AG10803 (cell line): ENCODE data around the gene RFX5.
A peak's percentile ranks its signal among the peaks of the same experiment; 100 is the strongest.
"Not testable (repeated sequence)": the region's sequence is repeated elsewhere in the genome, so short reads cannot be mapped to it uniquely, and the experiment has no call there.

Source experiments
- DNase-seq: peaks from one replicate; pipeline ENCODE4 v3.0.0; 2010; ENCODE audit warnings: low read depth
- H3K4me3 ChIP-seq: 2 replicates; pipeline ENCODE4 v1.5.1; 2011; ENCODE audit warnings: mild to moderate bottlenecking, low read length, control low read depth
- TF ChIP-seq, protein P1 (sequence below): conservative IDR thresholded peaks from 2 replicates; pipeline ENCODE4 v1.5.1; 2011; ENCODE audit warnings: mild to moderate bottlenecking, low read length, control low read depth, inconsistent platforms

The RFX5 gene

DNA sequence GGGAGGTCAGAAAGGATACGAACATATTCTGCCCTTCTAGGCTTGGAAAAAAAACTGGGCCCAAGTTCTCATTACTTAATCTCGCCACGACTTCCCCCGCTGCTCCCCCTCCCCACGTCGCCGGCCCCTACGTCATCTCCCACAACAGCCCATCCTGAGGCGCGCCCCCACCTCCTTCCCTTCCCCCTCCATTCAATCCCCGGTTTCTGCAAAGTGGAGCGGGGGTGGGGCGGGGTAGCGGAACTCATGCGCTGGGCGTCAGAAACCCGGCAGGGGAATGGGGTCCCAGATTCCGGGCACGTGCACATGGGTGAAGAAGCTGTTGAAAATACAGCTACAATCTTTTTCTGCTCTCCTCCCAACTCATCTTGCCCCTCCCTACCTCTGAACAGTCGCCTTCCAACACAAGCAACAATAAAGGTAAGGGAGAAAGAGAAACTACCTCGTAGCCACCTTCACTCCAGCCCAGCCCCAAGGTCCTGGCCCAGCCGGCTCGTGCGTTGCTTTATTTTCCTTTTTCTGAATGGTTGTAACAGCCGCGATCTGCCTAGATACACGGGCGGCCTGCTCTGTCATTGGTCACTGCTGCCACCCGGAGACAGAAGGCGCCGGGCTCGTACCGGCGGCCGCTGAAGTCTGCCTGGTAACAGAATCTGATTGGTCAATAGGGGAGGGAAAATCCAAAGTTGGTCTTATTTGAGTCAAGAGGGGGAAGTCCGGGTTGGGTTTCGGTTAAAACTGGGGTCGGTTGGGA, at the start of gene RFX5:
Gene RFX5 (minus strand): TSS at position 484 of the 754 bp plus-strand sequence. CDS start 932 bp downstream, outside the sequence.
- H3K4me3 ChIP-seq: peak within 1 kb of the TSS; percentile 76
- TF ChIP-seq, protein P1, sequence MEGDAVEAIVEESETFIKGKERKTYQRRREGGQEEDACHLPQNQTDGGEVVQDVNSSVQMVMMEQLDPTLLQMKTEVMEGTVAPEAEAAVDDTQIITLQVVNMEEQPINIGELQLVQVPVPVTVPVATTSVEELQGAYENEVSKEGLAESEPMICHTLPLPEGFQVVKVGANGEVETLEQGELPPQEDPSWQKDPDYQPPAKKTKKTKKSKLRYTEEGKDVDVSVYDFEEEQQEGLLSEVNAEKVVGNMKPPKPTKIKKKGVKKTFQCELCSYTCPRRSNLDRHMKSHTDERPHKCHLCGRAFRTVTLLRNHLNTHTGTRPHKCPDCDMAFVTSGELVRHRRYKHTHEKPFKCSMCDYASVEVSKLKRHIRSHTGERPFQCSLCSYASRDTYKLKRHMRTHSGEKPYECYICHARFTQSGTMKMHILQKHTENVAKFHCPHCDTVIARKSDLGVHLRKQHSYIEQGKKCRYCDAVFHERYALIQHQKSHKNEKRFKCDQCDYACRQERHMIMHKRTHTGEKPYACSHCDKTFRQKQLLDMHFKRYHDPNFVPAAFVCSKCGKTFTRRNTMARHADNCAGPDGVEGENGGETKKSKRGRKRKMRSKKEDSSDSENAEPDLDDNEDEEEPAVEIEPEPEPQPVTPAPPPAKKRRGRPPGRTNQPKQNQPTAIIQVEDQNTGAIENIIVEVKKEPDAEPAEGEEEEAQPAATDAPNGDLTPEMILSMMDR: no peak
- peak; percentile 95 for DNase-seq

DNA sequence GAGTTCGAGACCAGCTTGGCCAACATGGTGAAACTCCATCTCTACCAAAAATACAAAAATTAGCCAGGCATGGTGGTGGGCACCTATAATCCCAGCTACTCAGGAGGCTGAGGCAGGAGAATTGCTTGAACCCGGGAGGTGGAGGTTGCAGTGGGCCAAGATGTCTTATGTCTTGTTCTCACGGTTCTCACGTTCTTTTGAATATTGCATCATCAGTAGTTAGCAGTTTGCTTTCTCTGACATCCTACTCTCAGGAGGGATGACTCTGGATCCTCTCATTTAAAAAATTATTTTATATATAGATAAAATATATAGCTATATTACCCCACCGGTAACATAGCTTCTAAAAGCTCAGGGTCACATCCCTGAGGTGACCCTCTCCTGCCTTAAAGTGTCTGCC, 49.2 kb upstream of the RFX5 start:
- DNase-seq, H3K4me3 ChIP-seq: not testable (repeated sequence)

DNA sequence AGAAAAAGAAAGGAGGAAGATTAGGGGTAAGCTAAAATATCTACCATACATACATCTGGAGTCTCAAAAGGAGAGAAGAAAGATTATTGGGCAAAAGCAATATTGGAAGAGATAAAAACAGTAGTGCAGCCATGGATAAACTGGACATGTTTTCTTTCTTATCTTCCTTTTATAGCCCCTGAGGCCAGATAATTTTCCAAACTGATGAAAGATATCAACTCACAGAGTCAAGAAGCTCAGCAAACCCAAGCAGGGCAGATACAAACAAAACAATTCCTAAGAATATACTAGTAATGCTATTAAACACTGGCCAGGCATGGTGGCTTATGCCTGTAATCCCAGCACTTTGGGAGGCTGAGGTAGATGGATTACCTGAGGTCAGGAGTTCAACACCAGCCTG, 46.5 kb upstream of the RFX5 start:
- TF ChIP-seq, protein P1: no peak
- DNase-seq: no peak
- H3K4me3 ChIP-seq: no peak overlapping the region

DNA sequence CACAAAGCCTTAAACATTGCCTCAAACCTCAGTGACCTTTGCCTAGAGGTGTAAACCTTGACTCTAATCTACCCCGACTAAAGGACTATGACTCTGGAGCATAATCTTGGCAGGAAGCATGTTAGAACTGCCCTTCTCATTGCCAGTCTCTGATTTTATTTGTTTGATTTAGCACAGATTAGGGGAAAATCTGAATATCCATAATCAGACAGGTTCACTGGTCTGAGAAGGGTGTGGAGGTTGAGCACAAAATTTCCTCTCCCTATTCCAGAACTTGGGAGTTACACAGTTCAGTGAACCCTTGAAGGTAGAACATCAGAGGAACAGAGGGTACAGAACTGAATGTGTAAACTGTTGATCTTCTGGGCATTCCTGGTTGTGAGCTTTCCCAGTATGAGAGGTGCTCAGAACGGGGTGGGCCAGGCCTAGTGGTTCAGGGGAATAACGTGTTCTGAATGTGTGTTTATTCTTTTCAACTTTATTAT, 44.1 kb upstream of the RFX5 start:
- TF ChIP-seq, protein P1: no peak
- no peak overlapping the region for H3K4me3 ChIP-seq
- DNase-seq: no peak

DNA sequence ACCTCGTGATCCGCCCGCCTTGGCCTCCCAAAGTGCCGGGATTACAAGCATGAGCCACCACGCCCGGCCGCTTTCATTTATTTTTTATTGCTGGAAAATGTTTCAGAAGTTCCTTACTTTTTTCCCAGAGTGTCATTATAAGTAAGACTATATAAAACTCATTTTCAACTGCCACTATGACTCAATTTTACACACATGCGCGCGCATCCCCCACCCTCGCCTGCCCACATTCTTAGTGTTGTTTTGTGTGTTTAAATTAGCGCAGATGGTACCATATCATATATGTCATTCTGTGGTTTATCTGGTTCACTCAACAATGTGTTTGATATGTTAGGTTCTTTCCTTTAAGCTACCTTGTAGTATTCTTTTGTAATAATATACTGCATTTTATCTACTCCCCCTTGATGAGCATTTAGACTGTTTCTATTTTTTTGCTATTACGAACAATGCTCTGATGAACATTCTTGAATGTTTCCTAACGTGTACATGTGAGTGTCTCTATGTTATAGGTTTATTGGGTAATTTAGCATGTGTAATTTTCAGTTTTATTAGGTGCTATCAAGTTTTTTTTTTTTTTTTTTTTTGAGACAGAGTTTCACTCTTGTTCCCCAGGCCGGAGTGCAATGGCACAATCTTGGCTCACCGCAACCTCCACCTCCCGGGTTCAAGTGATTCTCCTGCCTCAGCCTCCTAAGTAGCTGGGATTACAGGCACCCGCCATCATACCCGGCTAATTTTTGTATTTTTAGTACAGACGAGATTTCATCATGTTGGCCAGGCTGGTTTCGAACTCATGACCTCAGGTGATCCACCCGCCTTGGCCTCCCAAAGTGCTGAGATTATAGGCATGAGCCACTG, 43.4 kb upstream of the RFX5 start:
- not testable (repeated sequence) for H3K4me3 ChIP-seq, DNase-seq

DNA sequence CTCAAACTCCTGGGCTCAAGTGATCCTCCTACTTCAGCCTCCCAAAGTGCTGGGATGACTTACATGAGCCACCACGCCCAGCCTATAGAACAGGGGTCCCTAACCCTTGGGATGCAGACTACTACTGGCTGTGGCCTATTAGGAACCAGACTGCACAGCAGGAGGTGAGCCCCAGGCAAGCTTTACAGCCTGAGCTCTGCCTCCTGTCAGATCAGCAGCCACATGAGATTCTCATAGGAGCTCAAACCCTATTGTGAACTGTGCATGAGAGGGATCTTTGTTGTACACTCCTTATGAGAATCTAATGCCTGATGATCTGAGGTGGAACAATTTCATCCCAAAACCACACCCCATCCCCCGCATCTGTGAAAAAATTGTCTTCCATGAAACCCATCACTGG, 39.0 kb upstream of the RFX5 start:
- no peak for DNase-seq
- TF ChIP-seq, protein P1: no peak
- no peak overlapping the region for H3K4me3 ChIP-seq

DNA sequence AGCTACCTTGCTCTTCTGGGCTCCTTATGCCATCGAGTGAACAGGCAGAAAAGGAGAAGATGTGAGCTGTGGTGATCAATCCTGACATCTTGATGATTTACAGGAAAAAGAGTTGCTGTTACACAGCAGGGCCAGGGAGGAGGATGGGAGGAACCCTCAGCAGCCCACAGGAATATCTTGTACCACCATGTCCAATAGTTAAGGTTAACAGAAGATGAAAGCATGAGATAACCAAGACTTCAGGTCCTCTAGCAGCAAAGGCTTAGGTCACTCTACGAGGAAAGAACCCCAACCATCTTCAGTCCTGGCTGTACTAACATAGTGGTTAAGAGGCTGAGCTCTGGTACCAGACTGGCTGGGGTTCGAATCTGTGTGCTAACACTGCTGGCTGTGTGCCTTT, 37.5 kb upstream of the RFX5 start:
- TF ChIP-seq, protein P1: no peak
- H3K4me3 ChIP-seq: no peak overlapping the region
- DNase-seq: no peak
